ENCODE measurements around the gene SYCP3. TPM values are rescaled to one million over a fixed set of nuclear protein-coding genes. Genes with fewer than 3 reads are reported as not detected.

Gene SYCP3
- polyA plus RNA-seq, 1 experiment = 0.06 TPM

- Histone ChIP-seq H3K4me3 (ENCODE audit: low read depth, low read length) (no peak overlapping the region), H3K9me3 (ENCODE audit: control insufficient read depth, insufficient read depth, low read length) (no peaks in the 10 kb centered on the region), H3K27ac (ENCODE audit: low read depth, low read length) (no peak overlapping the region), H3K27me3 (ENCODE audit: control insufficient read depth, insufficient read depth, low read length) (no peaks in the 10 kb centered on the region)
- no peak for TF ChIP-seq CTCF (IDR thresholded peaks at IDR 0.05; ENCODE audit: low read depth, low read length)
- POLR2A ChIA-PET = no interaction called here
- CTCF ChIA-PET = interaction anchor here (1.0 to 6.5 kb wide), 2 partner anchors 11 to 58 kb away, joined by 3 to 124 read pairs; partner anchors contain the start of gene GNPTAB
- no peak for DNase-seq (ENCODE audit: low read depth, low spot score)
Observed at GRCh38 chr12:101769865-101770264, 30.6 kb upstream of the SYCP3 start.

- Histone ChIP-seq H3K4me3 (ENCODE audit: low read depth, low read length) (no peak overlapping the region), H3K27me3 (ENCODE audit: control insufficient read depth, insufficient read depth, low read length) (no peaks in the 10 kb centered on the region), H3K9me3 (ENCODE audit: control insufficient read depth, insufficient read depth, low read length) (no peaks in the 10 kb centered on the region), H3K27ac (ENCODE audit: low read depth, low read length) (no peak overlapping the region)
- no peak for TF ChIP-seq CTCF (IDR thresholded peaks at IDR 0.05; ENCODE audit: low read depth, low read length)
- DNase-seq (ENCODE audit: low read depth, low spot score) = no peak
- ChIA-PET POLR2A (no interaction called here), CTCF (interaction anchor here (0.5 to 6.5 kb wide), 5 partner anchors 9 to 349 kb away, joined by 4 to 124 read pairs (median 6); partner anchors contain the start of gene GNPTAB)
Observed at GRCh38 chr12:101768781-101769180, 29.5 kb upstream of the SYCP3 start.

- Histone ChIP-seq H3K27me3 (ENCODE audit: control insufficient read depth, insufficient read depth, low read length) (no peaks in the 10 kb centered on the region), H3K9me3 (ENCODE audit: control insufficient read depth, insufficient read depth, low read length) (no peaks in the 10 kb centered on the region), H3K4me3 (ENCODE audit: low read depth, low read length) (no peak overlapping the region), H3K27ac (ENCODE audit: low read depth, low read length) (no peak overlapping the region)
- TF ChIP-seq CTCF (IDR thresholded peaks at IDR 0.05; ENCODE audit: low read depth, low read length) = no peak
- ChIA-PET POLR2A (no interaction called here), CTCF (interaction anchor here (0.5 to 1.8 kb wide), 2 partner anchors 62 to 71 kb away, joined by 4 to 7 read pairs; no protein-coding TSS in a partner anchor)
- DNase-seq (ENCODE audit: low read depth, low spot score) = no peak
Observed at GRCh38 chr12:101767537-101767936, 28.3 kb upstream of the SYCP3 start.

- Histone ChIP-seq H3K9me3 (ENCODE audit: control insufficient read depth, insufficient read depth, low read length) (no peaks in the 10 kb centered on the region), H3K27ac (ENCODE audit: low read depth, low read length) (no peak overlapping the region), H3K27me3 (ENCODE audit: control insufficient read depth, insufficient read depth, low read length) (no peaks in the 10 kb centered on the region), H3K4me3 (ENCODE audit: low read depth, low read length) (no peak overlapping the region)
- TF ChIP-seq CTCF (IDR thresholded peaks at IDR 0.05; ENCODE audit: low read depth, low read length) = no peak
- CTCF ChIA-PET = interaction anchor here (0.9 to 1.1 kb wide), 3 partner anchors 9 to 350 kb away, joined by 3 to 7 read pairs (median 3); no protein-coding TSS in a partner anchor
- POLR2A ChIA-PET = no interaction called here
- no peak for DNase-seq (ENCODE audit: low read depth, low spot score)
Observed at GRCh38 chr12:101764051-101764792, 25.0 kb upstream of the SYCP3 start.

- no peak for TF ChIP-seq CTCF (IDR thresholded peaks at IDR 0.05; ENCODE audit: low read depth, low read length)
- Histone ChIP-seq H3K27me3 (ENCODE audit: control insufficient read depth, insufficient read depth, low read length) (no peaks in the 10 kb centered on the region), H3K9me3 (ENCODE audit: control insufficient read depth, insufficient read depth, low read length) (no peaks in the 10 kb centered on the region), H3K27ac (ENCODE audit: low read depth, low read length) (no peak overlapping the region), H3K4me3 (ENCODE audit: low read depth, low read length) (no peak overlapping the region)
- CTCF ChIA-PET = interaction anchor here (0.9 to 1.8 kb wide), 4 partner anchors 9 to 12 kb away, joined by 3 to 7 read pairs (median 6); no protein-coding TSS in a partner anchor
- POLR2A ChIA-PET = no interaction called here
- no peak for DNase-seq (ENCODE audit: low read depth, low spot score)
Observed at GRCh38 chr12:101763246-101763931, 24.1 kb upstream of the SYCP3 start.

All from AG04450 (cell line).